ENCODE measurements around the gene TNRC18. TPM values are rescaled to one million over a fixed set of nuclear protein-coding genes. Genes with fewer than 3 reads are reported as not detected.

The TNRC18 gene
- total RNA-seq, 2 donors from 2014 or later: 182 to 244 TPM

DNA sequence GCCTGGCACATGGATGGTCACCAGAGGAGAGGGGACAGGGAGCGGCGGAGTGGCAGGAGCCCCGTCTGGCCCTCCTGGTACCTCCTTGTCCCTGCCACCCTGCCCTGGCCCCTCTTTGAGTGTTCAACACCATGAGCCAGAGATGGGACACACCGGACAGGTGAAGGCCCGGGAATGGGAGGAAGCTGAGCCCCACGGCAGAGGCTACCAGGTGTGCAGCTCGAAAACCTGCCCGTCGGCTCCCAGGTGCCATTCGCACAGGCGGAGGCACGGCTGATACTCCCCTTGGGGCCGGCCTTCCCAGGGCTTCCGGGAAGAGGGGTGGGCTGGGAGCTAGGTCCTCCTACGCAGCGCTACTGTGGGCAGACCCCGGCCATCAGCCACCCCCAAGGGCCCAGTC lies 44.1 kb downstream of the TNRC18 start:
- no peaks in the 10 kb centered on the region for H3K9me3 ChIP-seq
- H3K4me3 ChIP-seq: no peak overlapping the region
- H3K27me3 ChIP-seq (replicated peaks; ENCODE audit: insufficient read depth): no peaks in the 10 kb centered on the region
- no peak for DNase-seq (ENCODE audit: low spot score)
- H3K27ac ChIP-seq: no peak overlapping the region
- H3K36me3 ChIP-seq: peaks cover 30% of the 10 kb centered on the region
- no peak for ATAC-seq (ENCODE audit: insufficient number of reproducible peaks, low FRiP score, low read depth)
- no peak for TF ChIP-seq CTCF (IDR thresholded peaks at IDR 0.05)
- H3K4me1 ChIP-seq (ENCODE audit: control insufficient read depth in 1 of 2, low read depth in 2 of 2): peaks cover 39 to 61% of the 10 kb centered on the region in 2 donors

- TF ChIP-seq CTCF (IDR thresholded peaks at IDR 0.05): no peak
- DNase-seq (ENCODE audit: low spot score) (no peak), ATAC-seq (ENCODE audit: insufficient number of reproducible peaks, low FRiP score, low read depth) (no peak)
- H3K4me1 ChIP-seq (ENCODE audit: control insufficient read depth in 1 of 2, low read depth in 2 of 2): peaks cover 27 to 44% of the 10 kb centered on the region in 2 donors
- peaks cover 46% of the 10 kb centered on the region for H3K36me3 ChIP-seq
- H3K27me3 ChIP-seq (replicated peaks; ENCODE audit: insufficient read depth): no peaks in the 10 kb centered on the region
- H3K9me3 ChIP-seq: no peaks in the 10 kb centered on the region
- H3K4me3 ChIP-seq: no peak overlapping the region
- H3K27ac ChIP-seq: no peak overlapping the region
These were observed 45.8 kb downstream of the TNRC18 start for GRCh38 chr7:5377816-5378215.

- no peak overlapping the region for H3K4me3 ChIP-seq
- DNase-seq (ENCODE audit: low spot score): no peak
- TF ChIP-seq CTCF (IDR thresholded peaks at IDR 0.05): no peak
- H3K36me3 ChIP-seq: peaks cover 51% of the 10 kb centered on the region
- no peak for ATAC-seq (ENCODE audit: insufficient number of reproducible peaks, low FRiP score, low read depth)
- H3K27ac ChIP-seq: no peak overlapping the region
- no peaks in the 10 kb centered on the region for H3K27me3 ChIP-seq (replicated peaks; ENCODE audit: insufficient read depth)
- H3K9me3 ChIP-seq: no peaks in the 10 kb centered on the region
- H3K4me1 ChIP-seq (ENCODE audit: control insufficient read depth in 1 of 2, low read depth in 2 of 2): peaks cover 21 to 38% of the 10 kb centered on the region in 2 donors
These were observed 46.4 kb downstream of the TNRC18 start for GRCh38 chr7:5377279-5377678.

- Histone ChIP-seq H3K9me3 (no peaks in the 10 kb centered on the region), H3K36me3 (peaks cover 58% of the 10 kb centered on the region), H3K4me3 (no peak overlapping the region), H3K27ac (no peak overlapping the region), H3K27me3 (replicated peaks; ENCODE audit: insufficient read depth) (no peaks in the 10 kb centered on the region), H3K4me1 (ENCODE audit: control insufficient read depth in 1 of 2, low read depth in 2 of 2) (peaks cover 15 to 25% of the 10 kb centered on the region in 2 donors)
- no peak for ATAC-seq (ENCODE audit: insufficient number of reproducible peaks, low FRiP score, low read depth)
- no peak for TF ChIP-seq CTCF (IDR thresholded peaks at IDR 0.05)
- no peak for DNase-seq (ENCODE audit: low spot score)
These were observed 47.7 kb downstream of the TNRC18 start for GRCh38 chr7:5375925-5376324.

- Histone ChIP-seq H3K4me1 (ENCODE audit: control insufficient read depth in 1 of 2, low read depth in 2 of 2) (peaks cover 2 to 10% of the 10 kb centered on the region in 2 donors), H3K36me3 (peaks cover 70% of the 10 kb centered on the region), H3K27ac (no peak overlapping the region), H3K27me3 (replicated peaks; ENCODE audit: insufficient read depth) (no peaks in the 10 kb centered on the region), H3K9me3 (no peaks in the 10 kb centered on the region), H3K4me3 (no peak overlapping the region)
- no peak for ATAC-seq (ENCODE audit: insufficient number of reproducible peaks, low FRiP score, low read depth)
- TF ChIP-seq CTCF (IDR thresholded peaks at IDR 0.05): no peak
- DNase-seq (ENCODE audit: low spot score): no peak
These were observed 49.2 kb downstream of the TNRC18 start for GRCh38 chr7:5374464-5374863.

Measured in thoracic aorta (tissue), 2 donors.